ENCODE data around the gene MEGF6.

DNA sequence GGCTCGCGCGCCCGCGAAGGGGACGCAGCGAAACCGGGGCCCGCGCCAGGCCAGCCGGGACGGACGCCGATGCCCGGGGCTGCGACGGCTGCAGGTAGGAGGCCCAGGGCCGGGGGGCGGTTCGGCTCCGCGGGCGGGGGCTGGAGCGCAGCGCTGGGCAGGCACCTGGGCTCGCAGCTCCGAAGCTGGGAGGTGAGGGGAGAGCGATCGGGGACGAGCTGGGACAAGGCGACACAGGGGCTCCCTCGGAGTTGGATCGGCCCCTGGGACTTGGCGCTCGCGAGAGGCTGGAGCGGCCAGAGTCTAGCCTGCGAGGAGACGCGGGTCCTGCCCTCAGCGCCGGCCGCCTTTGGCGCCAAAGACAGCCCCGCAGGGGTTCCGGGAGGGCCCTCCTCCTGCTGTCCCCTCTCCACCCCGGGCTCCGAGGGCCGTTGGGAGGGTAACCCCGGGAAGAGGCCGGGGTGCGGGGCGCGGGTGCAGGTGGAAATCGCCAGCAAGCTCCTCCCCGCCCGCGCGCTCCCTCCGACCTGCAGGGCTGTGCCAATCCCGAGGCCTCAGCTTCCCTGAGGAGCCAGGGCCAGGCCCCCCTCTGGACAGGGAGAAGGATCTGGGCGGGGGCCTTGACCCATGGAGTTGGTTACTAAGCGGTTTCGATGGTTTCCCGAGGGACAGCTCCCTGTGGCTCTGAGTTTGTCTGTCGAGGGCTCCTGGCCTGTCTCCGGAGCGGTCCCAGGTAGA, 41.4 kb upstream of the MEGF6 start:
- peak; percentile 62 for TF ChIP-seq SUZ12 (IDR thresholded peaks at IDR 0.05; ENCODE audit: low read length)
- TF ChIP-seq, protein P1, sequence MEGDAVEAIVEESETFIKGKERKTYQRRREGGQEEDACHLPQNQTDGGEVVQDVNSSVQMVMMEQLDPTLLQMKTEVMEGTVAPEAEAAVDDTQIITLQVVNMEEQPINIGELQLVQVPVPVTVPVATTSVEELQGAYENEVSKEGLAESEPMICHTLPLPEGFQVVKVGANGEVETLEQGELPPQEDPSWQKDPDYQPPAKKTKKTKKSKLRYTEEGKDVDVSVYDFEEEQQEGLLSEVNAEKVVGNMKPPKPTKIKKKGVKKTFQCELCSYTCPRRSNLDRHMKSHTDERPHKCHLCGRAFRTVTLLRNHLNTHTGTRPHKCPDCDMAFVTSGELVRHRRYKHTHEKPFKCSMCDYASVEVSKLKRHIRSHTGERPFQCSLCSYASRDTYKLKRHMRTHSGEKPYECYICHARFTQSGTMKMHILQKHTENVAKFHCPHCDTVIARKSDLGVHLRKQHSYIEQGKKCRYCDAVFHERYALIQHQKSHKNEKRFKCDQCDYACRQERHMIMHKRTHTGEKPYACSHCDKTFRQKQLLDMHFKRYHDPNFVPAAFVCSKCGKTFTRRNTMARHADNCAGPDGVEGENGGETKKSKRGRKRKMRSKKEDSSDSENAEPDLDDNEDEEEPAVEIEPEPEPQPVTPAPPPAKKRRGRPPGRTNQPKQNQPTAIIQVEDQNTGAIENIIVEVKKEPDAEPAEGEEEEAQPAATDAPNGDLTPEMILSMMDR (IDR thresholded peaks at IDR 0.05; ENCODE audit: control extremely low read depth in 1 of 3, insufficient read depth in 1 of 3, low read depth in 1 of 3, low read length in 3 of 3), result no peak
- no peak for TF ChIP-seq EGR1 (IDR thresholded peaks at IDR 0.05; ENCODE audit: borderline replicate concordance, low read depth, low read length)

All from H1 (cell line).